ENCODE measurements around the gene STK39. TPM values are rescaled to one million over a fixed set of nuclear protein-coding genes. Genes with fewer than 3 reads are reported as not detected.

Gene STK39
- total RNA-seq, 2 experiments from 2014 or later = 43.1 TPM

GRCh38 chr2:168217920-168218319 is 29.5 kb downstream of the STK39 start:
- Mint-ChIP-seq H3K36me3 (ENCODE audit: low read depth) (peaks cover 21% of the 10 kb centered on the region), H3K9me3 (no peaks in the 10 kb centered on the region), H3K4me3 (no peak overlapping the region), H3K27ac (no peak overlapping the region), H3K4me1 (ENCODE audit: low read depth) (peaks cover 35% of the 10 kb centered on the region), H3K27me3 (ENCODE audit: low read depth) (no peaks in the 10 kb centered on the region)
- intact Hi-C loops (cut with micrococcal nuclease) = no loop called here
- CTCF ChIA-PET = no interaction called here
- DNase-seq = no peak

GRCh38 chr2:168216351-168217005 is 30.9 kb downstream of the STK39 start:
- Mint-ChIP-seq H3K36me3 (ENCODE audit: low read depth) (peaks cover 14% of the 10 kb centered on the region), H3K4me3 (no peak overlapping the region), H3K27me3 (ENCODE audit: low read depth) (no peaks in the 10 kb centered on the region), H3K9me3 (no peaks in the 10 kb centered on the region), H3K4me1 (ENCODE audit: low read depth) (peaks cover 43% of the 10 kb centered on the region), H3K27ac (no peak overlapping the region)
- no peak for DNase-seq
- intact Hi-C loops (cut with micrococcal nuclease) = no loop called here
- CTCF ChIA-PET = interaction anchor here (0.6 kb wide), 2 partner anchors 81 to 120 kb away, joined by 3 read pairs; no protein-coding TSS in a partner anchor

- no peak for DNase-seq
- CTCF ChIA-PET = interaction anchor here (0.6 kb wide), 1 partner anchor 121 kb away, joined by 3 read pairs; no protein-coding TSS in a partner anchor
- Mint-ChIP-seq H3K9me3 (no peaks in the 10 kb centered on the region), H3K36me3 (ENCODE audit: low read depth) (peaks cover 13% of the 10 kb centered on the region), H3K27ac (no peak overlapping the region), H3K4me1 (ENCODE audit: low read depth) (peaks cover 44% of the 10 kb centered on the region), H3K4me3 (no peak overlapping the region), H3K27me3 (ENCODE audit: low read depth) (no peaks in the 10 kb centered on the region)
- intact Hi-C loops (cut with micrococcal nuclease) = no loop called here
Measured at GRCh38 chr2:168215813-168216212, 31.6 kb downstream of the STK39 start.

GRCh38 chr2:168212866-168213265 is 34.5 kb downstream of the STK39 start:
- H3K27me3 Mint-ChIP-seq (ENCODE audit: low read depth) = no peaks in the 10 kb centered on the region
- CTCF ChIA-PET = no interaction called here
- intact Hi-C loops (cut with micrococcal nuclease) = loop anchor here (5.0 kb wide), 3 partner anchors 369 to 859 kb away; no protein-coding TSS in a partner anchor

GRCh38 chr2:168212167-168212566 is 35.2 kb downstream of the STK39 start:
- Mint-ChIP-seq H3K4me1 (ENCODE audit: low read depth) (peaks cover 59% of the 10 kb centered on the region), H3K4me3 (peak overlapping the region; percentile 40), H3K36me3 (ENCODE audit: low read depth) (peaks cover 18% of the 10 kb centered on the region), H3K27me3 (ENCODE audit: low read depth) (no peaks in the 10 kb centered on the region), H3K27ac (peak overlapping the region; percentile 98), H3K9me3 (peaks cover 2% of the 10 kb centered on the region)
- intact Hi-C loops (cut with micrococcal nuclease) = loop anchor here (5.0 kb wide), 3 partner anchors 370 to 860 kb away; no protein-coding TSS in a partner anchor
- DNase-seq = no peak
- CTCF ChIA-PET = interaction anchor here (1.0 to 3.2 kb wide), 5 partner anchors 11 to 125 kb away, joined by 4 to 21 read pairs (median 6); no protein-coding TSS in a partner anchor

More at GRCh38 chr2:168212866-168213265, 34.5 kb downstream of the STK39 start:
- Mint-ChIP-seq H3K4me3 (no peak overlapping the region), H3K9me3 (peaks cover 2% of the 10 kb centered on the region), H3K36me3 (ENCODE audit: low read depth) (peaks cover 13% of the 10 kb centered on the region), H3K27ac (peak overlapping the region; percentile 98), H3K4me1 (ENCODE audit: low read depth) (peaks cover 52% of the 10 kb centered on the region)
- DNase-seq = no peak

GRCh38 chr2:168211664-168212163 is 35.7 kb downstream of the STK39 start:
- intact Hi-C loops (cut with micrococcal nuclease) = loop anchor here (1.0 to 5.0 kb wide), 13 partner anchors 13 to 861 kb away; no protein-coding TSS in a partner anchor
- Mint-ChIP-seq H3K36me3 (ENCODE audit: low read depth) (peaks cover 15% of the 10 kb centered on the region), H3K4me3 (peak overlapping the region; percentile 40), H3K4me1 (ENCODE audit: low read depth) (peaks cover 62% of the 10 kb centered on the region), H3K27ac (peak overlapping the region; percentile 98), H3K27me3 (ENCODE audit: low read depth) (no peaks in the 10 kb centered on the region), H3K9me3 (peaks cover 2% of the 10 kb centered on the region)
- CTCF ChIA-PET = interaction anchor here (1.0 to 3.2 kb wide), 6 partner anchors 11 to 125 kb away, joined by 3 to 21 read pairs (median 5); no protein-coding TSS in a partner anchor
- DNase-seq = peak; percentile 79

- Mint-ChIP-seq H3K36me3 (ENCODE audit: low read depth) (peaks cover 15% of the 10 kb centered on the region), H3K27ac (peak overlapping the region; percentile 98), H3K9me3 (peaks cover 2% of the 10 kb centered on the region), H3K4me3 (peak overlapping the region; percentile 6), H3K27me3 (ENCODE audit: low read depth) (no peaks in the 10 kb centered on the region), H3K4me1 (ENCODE audit: low read depth) (peaks cover 63% of the 10 kb centered on the region)
- DNase-seq = no peak
- CTCF ChIA-PET = interaction anchor here (1.2 to 3.2 kb wide), 4 partner anchors 10 to 35 kb away, joined by 3 to 21 read pairs (median 4); no protein-coding TSS in a partner anchor
- intact Hi-C loops (cut with micrococcal nuclease) = loop anchor here (1.0 to 5.0 kb wide), 13 partner anchors 13 to 861 kb away; no protein-coding TSS in a partner anchor
Measured at GRCh38 chr2:168210895-168211570, 36.4 kb downstream of the STK39 start.

GRCh38 chr2:168210216-168210894 is 37.0 kb downstream of the STK39 start:
- no peak for DNase-seq
- H3K27me3 Mint-ChIP-seq (ENCODE audit: low read depth) = no peaks in the 10 kb centered on the region
- CTCF ChIA-PET = interaction anchor here (1.2 to 3.2 kb wide), 3 partner anchors 15 to 35 kb away, joined by 3 to 21 read pairs (median 4); no protein-coding TSS in a partner anchor
- peaks cover 2% of the 10 kb centered on the region for H3K9me3 Mint-ChIP-seq
- peaks cover 58% of the 10 kb centered on the region for H3K4me1 Mint-ChIP-seq (ENCODE audit: low read depth)
- H3K4me3 Mint-ChIP-seq = no peak overlapping the region
- H3K36me3 Mint-ChIP-seq (ENCODE audit: low read depth) = peaks cover 13% of the 10 kb centered on the region
- intact Hi-C loops (cut with micrococcal nuclease) = loop anchor here (2.0 to 5.0 kb wide), 4 partner anchors 348 to 862 kb away; no protein-coding TSS in a partner anchor
- H3K27ac Mint-ChIP-seq = peak overlapping the region; percentile 82

- Mint-ChIP-seq H3K4me1 (ENCODE audit: low read depth) (peaks cover 63% of the 10 kb centered on the region), H3K27ac (peak overlapping the region; percentile 39), H3K27me3 (ENCODE audit: low read depth) (no peaks in the 10 kb centered on the region), H3K4me3 (no peak overlapping the region), H3K36me3 (ENCODE audit: low read depth) (peaks cover 20% of the 10 kb centered on the region), H3K9me3 (peaks cover 2% of the 10 kb centered on the region)
- DNase-seq = peak; percentile 65
- intact Hi-C loops (cut with micrococcal nuclease) = no loop called here
- CTCF ChIA-PET = interaction anchor here (1.5 kb wide), 1 partner anchor 128 kb away, joined by 3 read pairs; no protein-coding TSS in a partner anchor
Measured at GRCh38 chr2:168208652-168209051, 38.7 kb downstream of the STK39 start.

GRCh38 chr2:168207851-168208250 is 39.5 kb downstream of the STK39 start:
- intact Hi-C loops (cut with micrococcal nuclease) = no loop called here
- Mint-ChIP-seq H3K27ac (no peak overlapping the region), H3K36me3 (ENCODE audit: low read depth) (peaks cover 24% of the 10 kb centered on the region), H3K9me3 (peaks cover 2% of the 10 kb centered on the region), H3K4me1 (ENCODE audit: low read depth) (peaks cover 60% of the 10 kb centered on the region), H3K4me3 (no peak overlapping the region), H3K27me3 (ENCODE audit: low read depth) (no peaks in the 10 kb centered on the region)
- CTCF ChIA-PET = interaction anchor here (1.0 to 1.5 kb wide), 2 partner anchors 12 to 129 kb away, joined by 3 to 5 read pairs; no protein-coding TSS in a partner anchor
- no peak for DNase-seq

GRCh38 chr2:168203762-168204693 is 43.4 kb downstream of the STK39 start:
- intact Hi-C loops (cut with micrococcal nuclease) = no loop called here
- Mint-ChIP-seq H3K27me3 (ENCODE audit: low read depth) (no peaks in the 10 kb centered on the region), H3K4me3 (no peak overlapping the region), H3K4me1 (ENCODE audit: low read depth) (peaks cover 52% of the 10 kb centered on the region), H3K27ac (no peak overlapping the region), H3K9me3 (peaks cover 2% of the 10 kb centered on the region), H3K36me3 (ENCODE audit: low read depth) (peaks cover 27% of the 10 kb centered on the region)
- DNase-seq = no peak
- CTCF ChIA-PET = no interaction called here

Data from activated naive CD4-positive, alpha-beta T cell treated with anti-CD3 and anti-CD28 coated beads for 36 hours (primary cell).